Activated CD4-positive, alpha-beta T cell treated with anti-CD3 and anti-CD28 coated beads, Interleukin-2, amount 50 U/mL, for 4 hours (primary cell): Measurements from ENCODE around the gene STX8.
"Not testable (repeated sequence)": the region's sequence is repeated elsewhere in the genome, so short reads cannot be mapped to it uniquely, and the experiment has no call there.

Source experiments
- DNase-seq, 2 experiments: peaks; one replicate each; pipeline ENCODE4 v3.0.0-alpha.2; 2020

Gene STX8

DNA sequence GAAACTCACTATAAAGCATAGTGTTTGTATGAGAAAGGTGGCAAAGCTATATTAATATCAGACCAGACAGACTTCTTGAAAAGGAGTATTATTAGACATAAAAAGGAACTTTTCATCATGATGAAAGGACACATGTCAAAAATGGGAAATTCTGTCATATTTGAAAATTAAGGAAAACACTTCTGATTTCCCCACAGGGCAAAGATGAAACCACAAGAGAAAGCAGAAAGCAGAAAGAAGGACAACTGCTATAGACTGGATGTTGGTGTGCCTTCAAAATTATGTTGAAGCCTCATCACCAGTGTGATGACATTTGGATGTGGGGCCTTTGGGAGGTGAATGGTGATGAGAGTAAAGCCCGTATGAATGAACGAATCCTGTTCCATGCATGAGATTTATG, 193.0 kb downstream of the STX8 start:
- DNase-seq: no peak

DNA sequence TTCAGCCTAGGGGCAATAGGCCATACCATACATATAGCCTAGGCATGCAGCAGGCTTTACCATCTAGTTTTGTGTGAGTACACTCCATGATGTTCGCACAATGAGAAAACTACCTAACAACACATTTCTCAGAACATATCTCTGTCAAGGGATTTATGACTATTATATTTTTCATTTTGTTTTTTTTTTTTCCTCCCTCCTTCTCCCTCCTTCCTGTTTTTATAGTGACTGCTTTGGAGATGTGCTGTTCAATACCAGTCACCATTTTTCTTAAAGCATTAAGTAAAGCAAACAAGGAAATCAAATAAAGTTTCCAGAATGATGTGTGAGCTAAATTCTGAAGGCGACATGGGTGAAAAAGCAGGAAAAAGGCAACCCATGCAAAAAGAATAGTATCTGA, 194.6 kb downstream of the STX8 start:
- DNase-seq: no peak

DNA sequence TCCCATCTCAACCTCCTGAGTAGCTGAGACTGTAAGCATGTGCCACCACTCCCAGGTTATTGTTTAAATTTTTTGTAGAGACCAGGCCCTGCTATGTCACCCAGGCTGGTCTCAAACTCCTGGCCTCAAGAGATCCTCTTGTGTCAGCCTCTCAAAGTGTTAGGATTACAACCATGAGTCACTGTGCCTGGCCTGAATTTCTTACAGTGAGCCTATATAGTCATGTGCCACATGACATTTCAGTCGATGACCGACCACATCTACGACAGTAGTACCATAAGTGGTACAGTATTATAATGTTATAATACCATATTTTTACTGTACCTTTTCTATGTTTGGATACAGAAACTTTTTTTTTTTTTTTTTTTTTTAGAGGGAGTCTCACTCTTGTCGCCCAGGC, 195.3 kb downstream of the STX8 start:
- DNase-seq: no peak

DNA sequence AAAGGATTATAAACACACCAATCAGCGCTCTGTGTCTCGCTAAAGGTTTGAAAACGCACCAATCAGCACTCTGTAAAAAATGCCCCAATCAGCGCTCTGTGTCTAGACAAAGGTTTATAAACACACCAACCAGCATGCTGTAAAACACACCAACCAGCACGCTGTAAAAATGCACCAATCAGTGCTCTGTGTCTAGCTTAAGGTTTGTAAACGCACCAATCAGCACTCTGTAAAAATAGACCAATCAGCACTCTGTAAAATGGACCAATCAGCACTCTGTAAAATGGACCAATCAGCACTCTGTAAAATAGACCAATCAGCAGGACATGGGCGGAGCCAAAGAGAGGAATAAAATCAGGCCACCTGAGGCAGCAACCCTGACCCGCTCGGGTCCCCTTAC, 199.4 kb downstream of the STX8 start:
- not testable (repeated sequence) for DNase-seq

DNA sequence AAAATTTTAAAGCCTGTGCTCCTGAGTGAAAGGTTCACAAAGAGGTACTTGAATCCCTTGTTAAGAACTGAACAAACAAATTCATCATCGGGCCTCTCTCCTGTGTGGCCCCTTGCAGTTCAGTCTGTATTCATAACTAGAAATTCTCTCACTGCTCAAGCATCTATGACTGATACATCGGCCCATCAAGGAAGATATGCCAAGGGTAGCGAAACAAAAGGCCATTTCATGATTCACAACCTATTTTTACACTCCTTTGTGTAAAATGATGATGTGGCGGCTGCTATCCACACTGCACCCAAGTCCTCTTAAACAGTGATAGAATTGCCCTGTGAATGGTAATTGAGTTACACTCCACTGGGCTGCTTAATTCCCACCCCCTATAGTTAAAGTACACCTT, 204.6 kb downstream of the STX8 start:
- no peak for DNase-seq

DNA sequence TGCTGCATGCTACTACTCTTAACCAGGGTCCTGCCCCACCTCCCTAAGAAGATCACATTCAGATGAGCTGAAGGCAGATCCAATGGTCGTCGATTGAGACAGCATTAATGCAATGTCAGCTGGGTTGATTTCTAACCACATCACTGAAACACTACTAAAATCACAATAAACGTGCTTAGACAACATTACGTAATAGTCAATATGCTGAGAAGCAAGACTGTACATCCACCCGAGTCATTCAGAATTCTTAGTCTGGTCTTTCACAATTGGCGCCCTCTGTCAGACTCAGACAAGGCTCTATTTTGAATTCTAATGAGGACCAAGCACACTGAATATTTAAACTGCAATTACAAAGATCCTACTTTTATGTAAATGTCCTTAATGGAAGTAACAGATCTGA, 205.2 kb downstream of the STX8 start:
- no peak for DNase-seq

DNA sequence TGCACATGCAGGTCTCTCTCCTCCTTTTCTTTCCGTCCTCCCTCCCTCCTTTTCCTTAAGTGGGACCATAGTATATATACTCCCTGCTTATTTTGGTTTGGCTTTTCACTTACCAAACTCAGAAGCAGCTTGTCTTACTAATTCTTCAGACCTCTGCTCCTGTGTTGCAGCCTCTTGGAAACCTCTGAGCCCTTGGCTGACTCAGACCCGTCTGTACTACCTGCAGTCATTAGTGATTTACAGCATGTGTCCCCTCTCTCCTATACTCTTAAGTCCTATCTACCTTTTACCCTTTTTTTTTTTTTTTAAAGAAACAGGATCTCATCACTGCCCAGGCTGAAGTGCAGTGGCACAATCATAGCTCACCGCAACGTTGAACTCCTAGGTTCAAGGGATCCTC, 207.0 kb downstream of the STX8 start:
- DNase-seq: no peak

DNA sequence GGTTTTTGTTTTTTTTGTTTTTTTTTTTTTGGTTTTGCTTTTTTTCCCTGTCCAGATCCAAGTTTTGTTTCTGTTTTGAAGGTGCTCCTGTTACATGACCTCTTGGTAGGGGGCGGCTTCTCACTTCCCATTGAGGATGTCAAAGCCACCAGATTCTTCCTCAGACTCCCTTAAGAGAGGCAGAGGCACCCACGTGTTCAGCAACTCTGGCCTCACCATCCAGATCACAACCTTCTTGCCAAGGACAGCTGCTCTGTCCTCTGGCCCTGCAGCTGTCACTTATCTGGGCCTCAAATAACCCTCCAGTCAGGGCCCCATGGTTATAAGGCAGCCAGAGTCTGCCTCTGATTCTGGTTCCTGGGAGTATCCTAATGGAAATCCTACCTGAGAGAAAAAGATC, 208.5 kb downstream of the STX8 start:
- no peak for DNase-seq

DNA sequence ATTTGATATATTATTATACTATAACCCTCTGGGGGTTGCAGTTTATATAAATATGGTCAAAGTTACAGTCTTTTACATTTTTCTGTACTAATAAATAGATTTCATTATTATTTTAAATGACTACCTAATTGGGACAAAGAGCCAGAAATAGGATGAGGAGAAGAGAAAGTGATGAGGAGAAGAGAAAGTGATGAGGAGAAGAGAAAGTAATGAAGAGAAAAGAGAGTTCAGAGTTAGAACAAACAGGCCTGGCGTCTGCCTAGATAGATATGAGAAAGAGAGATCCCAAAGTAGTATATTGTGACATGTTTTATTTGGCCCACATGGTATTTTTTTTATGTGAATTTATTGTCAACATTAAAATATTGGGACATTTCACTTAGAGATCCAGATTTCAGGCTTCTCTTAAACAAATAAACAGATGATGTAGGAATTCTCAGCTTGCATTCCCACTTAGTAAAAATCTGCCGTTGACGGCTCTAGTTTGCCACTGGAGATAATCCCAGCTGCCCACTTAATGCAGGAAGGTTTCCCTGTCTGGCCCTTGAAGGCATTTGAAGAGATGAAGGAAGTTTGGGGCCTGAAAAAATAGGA, 210.7 kb downstream of the STX8 start:
- no peak for DNase-seq

DNA sequence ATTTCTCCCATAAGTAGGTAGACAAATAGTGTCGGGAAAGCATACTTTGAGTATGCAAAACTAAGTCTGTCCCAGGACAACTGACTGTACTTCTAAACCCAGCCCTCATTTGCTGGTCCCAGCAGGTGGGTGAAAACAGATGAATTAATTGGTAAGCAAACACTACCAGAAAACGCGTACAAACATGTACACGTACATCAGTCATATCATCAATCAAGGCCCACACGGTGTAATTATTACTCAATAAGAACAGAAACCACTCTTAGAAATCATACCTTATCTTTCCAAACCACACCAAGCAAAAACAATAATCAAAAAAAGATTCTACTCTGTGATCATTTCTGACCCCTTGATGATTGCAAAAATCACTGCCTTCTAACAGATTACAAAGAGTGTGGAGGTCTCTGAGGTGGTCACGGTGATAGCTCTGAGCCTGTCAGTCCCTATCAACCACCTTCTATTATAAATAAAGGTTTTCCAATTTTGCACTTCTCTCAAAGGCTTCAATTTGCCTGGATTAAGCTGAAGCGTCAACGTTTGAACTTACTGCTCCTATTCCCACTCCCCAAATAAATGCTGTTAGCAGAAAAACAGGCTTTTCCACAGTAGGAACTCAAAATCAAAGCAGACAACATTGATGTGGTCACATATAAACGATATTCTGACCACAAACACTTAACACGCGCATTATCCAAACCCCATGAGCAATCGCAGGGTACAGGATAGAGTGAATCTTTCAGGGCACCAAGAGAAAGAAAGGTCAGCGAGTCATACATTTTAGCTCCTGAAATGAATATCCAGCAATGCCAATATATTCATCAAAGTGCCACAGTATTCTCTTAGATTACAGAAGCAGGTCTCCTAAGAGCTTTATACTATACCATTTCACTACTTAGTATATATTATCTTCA, 211.9 kb downstream of the STX8 start:
- no peak for DNase-seq

DNA sequence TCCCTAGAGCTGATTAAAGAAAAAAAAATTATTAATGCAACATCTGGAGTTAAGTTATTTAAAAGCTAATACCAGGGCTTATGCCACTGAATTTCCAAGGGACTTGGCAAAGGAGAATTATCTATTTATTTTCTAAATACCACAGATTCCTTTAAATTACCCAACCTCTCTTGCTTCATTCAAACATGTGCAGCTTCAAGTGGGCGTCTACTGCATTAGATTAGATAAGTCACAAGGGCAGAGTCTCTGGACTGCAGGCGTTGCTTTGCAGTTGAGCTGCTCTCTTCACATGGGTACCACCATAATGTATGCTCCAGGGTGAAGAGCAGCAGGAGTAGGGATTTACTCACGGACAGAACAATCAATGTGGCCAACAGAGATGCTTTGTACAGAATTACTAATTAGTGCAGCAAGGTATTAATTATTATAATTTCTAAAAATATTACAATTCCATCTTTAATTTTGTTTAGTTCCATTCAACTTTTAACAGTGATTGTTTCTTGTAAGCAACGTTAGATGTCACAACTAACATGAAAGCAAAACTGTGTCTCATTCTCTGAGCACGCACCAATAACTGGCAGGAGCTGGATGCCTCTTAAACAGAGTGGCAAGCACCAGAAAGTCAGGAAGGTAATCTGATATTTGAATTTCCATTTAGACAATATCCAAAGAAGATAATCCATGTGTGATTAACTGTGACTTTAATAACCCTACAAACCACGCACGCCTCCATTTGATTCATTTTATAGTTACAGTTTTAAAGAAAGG, 214.2 kb downstream of the STX8 start:
- no peak for DNase-seq

DNA sequence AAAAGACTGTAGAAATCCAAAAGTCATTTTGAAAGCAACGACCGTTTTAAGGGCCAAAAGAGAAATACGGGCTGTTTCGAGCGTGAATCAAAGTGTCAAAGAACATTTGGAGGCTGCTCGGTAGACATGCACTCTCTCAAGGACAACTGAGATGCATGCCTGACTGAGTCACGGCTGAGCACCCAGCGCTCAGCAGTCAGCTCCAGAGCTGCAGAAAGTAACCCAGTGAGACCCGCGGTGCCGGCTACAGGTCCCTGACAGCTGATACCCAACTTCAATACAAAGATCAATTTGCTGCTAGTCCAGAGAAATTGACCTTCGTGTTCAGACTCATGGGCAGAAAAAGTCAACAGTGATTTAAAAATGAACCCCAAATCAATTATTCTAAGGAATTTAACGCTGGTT, 214.9 kb downstream of the STX8 start:
- DNase-seq: no peak

DNA sequence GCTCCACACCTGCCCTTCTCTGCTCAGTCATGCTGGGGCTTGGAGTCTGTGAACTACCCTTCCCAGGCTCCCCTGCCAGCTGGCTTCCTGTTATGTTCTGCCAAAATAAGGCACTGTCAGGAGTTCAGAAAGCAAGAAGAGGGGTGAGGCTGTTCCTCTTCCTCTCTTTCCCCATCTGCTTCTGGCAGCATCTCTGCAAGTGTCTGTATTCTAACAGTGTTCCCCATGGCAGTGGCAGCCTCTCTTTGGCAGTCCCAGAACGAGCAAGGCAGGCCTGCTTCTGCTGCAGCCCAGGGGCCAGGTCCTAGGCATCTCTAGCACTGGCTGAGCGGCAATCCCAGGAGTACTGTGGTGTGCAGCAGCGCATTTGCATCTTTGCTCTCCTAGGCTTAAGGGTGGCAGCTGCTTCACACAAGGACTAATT, 219.1 kb downstream of the STX8 start:
- no peak for DNase-seq

DNA sequence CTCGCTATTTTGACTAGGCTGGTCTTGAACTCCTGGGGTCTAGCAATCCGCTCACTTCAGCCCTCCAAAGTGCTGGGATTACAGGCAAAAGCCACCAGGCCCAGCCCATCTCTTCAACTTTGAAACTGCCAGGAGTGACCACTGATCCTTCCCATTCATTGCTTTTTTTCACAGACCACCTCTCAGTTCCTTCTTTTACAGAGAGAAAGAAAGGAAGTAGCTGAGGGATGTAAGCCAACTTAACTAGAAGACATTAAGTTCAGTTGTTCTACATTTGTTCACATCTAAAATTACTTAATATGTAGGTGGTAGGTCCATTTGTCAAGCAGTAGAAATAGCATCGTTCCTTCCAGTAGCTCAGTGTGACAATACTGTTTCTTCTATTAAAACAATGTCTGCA, 219.8 kb downstream of the STX8 start:
- no peak for DNase-seq

DNA sequence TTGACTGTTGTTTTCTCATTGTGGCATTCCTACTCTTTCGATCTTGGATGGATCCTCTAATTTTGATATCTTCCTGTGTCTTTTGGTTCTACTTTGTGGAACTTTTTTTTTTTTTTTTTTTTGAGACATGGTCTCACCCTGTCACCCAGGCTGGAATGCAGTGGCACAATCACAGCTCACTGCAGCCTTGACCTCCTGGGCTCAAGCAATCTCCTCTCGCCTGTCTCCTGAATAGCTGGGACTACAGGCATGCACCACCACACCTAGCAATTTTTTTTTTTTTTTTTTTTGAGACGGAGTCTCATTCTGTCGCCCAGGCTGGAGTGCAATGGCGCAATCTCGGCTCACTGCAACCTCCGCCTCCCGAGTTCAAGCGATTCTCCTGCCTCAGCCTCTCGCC, 220.4 kb downstream of the STX8 start:
- DNase-seq: not testable (repeated sequence)

DNA sequence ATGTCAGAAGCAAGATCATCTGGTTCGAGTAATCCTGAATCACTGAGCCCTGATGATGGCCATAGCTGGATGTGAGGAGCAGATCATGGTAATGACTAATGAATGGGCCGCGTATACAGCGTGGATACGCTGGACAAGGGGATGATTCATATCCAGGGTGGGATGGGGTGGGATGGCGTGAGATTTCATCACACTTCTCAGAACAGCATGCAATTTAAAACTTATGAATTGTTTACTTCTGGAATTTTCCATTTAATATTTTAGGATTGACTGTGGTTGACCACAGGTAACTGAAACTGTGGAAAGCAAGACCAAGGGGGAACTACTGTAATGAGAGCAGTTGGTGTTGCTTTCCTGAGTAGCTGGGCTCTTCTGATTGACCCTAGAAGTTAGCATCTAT, 225.5 kb downstream of the STX8 start:
- no peak for DNase-seq

DNA sequence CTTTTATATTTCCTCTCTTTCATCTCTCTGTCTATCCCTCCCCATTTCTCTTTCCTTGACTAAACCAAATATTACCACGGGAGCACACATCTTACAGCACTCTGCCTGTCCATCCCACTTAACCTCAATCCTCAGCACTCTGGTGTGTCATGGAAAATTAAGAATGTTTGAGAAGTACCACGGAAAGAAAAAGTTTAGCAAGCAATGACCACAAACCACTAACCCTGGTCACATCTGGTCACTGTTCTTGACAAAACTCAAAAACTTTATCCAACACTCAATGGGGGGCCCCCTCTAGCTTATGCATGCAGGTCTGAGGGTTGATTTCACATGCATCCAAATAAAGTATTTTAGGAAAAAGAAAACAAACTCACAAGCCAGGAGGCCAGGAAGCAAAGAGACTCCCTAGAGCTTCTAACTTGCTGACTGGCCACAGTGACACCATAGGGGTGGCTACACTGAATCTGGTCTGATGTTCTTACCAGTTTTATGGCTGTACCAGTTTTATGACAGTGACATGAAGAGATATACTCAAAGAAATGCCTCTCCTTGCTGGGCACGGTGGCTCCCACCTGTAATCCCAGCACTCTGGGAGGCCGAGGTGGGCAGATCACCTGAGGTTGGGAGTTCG, 229.2 kb downstream of the STX8 start:
- no peak for DNase-seq

DNA sequence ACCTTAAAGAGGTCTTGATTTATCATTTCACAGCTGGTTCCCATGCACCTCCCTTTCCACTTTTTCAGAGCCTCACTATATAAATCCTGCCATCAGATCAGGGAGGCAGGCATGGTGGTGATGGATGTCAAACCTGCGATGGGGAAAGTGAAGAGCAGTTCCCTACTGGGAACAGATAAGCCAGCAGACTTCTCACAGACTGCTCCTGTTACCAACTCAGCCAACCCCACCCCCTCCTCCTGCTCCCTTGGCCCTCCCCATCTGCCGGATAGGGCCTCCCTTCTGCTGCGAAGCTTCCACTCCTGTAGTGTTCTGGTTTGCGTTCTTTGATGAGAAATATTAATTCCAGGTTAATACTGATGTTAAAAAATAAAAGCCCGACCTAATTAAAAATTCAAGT, 232.1 kb downstream of the STX8 start:
- no peak for DNase-seq

DNA sequence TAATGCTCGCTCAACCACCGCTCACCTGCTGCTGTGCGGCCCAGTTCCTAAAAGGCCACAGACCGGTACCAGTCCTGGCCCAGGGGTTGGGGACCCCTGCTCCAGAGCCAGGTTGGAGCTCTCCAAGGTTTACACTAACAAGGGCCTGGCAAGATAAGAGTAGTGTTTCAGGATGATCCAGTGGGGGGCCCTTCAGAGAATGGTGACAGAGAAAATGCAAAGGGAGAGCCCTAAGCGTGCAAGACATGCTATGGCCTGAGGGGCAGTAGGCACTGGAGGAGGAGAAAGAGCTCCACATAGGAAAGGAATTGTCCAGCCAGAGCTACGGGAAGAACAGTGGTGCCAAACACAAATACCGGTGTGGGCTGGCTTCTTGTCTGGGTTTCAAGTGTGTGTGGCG, 233.4 kb downstream of the STX8 start:
- no peak for DNase-seq

DNA sequence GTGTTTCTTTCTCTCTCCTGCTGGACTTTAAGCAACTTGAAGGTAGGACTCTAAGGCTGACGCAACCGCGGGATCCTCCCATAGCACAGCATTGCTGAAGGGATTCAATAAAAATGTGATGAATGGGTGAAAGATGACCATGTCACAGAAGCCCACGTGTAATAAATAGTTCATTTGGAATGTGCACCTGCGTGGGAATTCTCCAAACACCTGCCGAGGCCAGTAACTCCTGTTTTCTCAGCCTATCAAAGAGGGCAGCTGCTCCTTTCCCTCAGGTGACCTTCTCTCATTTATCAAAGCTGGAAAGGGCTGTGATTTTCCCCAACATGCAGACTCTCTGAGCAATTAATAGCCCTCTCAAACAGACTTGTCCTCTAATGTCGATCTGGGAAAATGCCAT, 235.7 kb downstream of the STX8 start:
- DNase-seq: no peak

DNA sequence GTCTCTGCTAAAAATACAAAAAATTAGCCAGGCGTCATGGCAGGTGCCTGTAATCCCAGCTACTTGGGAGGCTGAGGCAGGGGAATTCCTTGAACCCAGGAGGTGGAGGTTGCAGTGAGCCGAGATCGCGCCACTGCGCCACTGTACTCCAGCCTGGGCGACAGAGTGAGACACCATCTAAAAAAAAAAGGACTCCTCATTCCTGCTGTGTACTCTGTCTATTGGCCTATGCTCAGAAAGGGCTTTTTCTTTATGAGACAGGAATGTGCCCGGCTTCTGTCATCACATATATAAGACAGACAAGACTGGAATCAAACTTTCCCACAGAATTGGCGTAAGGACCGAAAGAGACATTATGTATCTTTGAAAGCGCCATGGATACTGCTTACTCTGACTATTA, 236.1 kb downstream of the STX8 start:
- not testable (repeated sequence) for DNase-seq

DNA sequence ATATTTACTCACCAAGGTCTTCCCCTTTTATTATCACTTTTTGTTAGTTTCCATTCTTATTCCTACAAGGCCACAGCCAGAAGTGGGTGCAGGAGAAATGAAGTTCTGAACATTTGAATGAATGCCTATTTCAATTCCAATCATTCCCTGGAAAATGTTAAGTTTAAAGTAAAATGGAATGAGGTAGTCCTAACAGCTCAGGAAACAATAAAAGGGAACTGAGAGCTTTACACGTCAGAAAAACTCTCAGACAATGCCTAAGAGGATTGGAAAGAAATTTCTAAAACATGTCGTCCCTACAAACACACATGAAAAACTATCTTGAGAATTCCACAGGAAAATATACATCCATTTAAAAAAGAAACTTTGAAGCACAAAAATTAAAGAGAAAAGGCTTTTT, 238.8 kb downstream of the STX8 start:
- no peak for DNase-seq
